BE2C (cell line): ENCODE measurements around the gene ARL14EPL.

Source experiments
- DNase-seq: peaks from one replicate; pipeline ENCODE4 v3.0.0-alpha.2; 2020
- H3K27me3 ChIP-seq: fragments of 250-450 bp; sonication (Bioruptor Pico); 2 replicates; pipeline ENCODE4 v1.5.1; 2020; ENCODE audit warnings: mild to moderate bottlenecking
- H3K36me3 ChIP-seq: fragments of 250-450 bp; sonication (Bioruptor Pico); 2 replicates; pipeline ENCODE4 v1.5.1; 2020; ENCODE audit warnings: mild to moderate bottlenecking
- H3K4me1 ChIP-seq: fragments of 250-450 bp; sonication (Bioruptor Pico); 2 replicates; pipeline ENCODE4 v1.5.1; 2020
- H3K4me3 ChIP-seq: 2 replicates; pipeline ENCODE4 v1.5.1; 2011; ENCODE audit warnings: low read depth, low read length
- H3K9me3 ChIP-seq: fragments of 250-450 bp; sonication (Bioruptor Pico); 2 replicates; pipeline ENCODE4 v1.5.1; 2020
- TF ChIP-seq, protein P1 (sequence below): IDR thresholded peaks from 2 replicates; pipeline ENCODE4 v1.5.1; 2012; ENCODE audit warnings: mild to moderate bottlenecking, low read depth, low read length

The ARL14EPL gene

GRCh38 chr5:115995351-115995750 lies 36.9 kb upstream of the ARL14EPL start:
- TF ChIP-seq, protein P1, sequence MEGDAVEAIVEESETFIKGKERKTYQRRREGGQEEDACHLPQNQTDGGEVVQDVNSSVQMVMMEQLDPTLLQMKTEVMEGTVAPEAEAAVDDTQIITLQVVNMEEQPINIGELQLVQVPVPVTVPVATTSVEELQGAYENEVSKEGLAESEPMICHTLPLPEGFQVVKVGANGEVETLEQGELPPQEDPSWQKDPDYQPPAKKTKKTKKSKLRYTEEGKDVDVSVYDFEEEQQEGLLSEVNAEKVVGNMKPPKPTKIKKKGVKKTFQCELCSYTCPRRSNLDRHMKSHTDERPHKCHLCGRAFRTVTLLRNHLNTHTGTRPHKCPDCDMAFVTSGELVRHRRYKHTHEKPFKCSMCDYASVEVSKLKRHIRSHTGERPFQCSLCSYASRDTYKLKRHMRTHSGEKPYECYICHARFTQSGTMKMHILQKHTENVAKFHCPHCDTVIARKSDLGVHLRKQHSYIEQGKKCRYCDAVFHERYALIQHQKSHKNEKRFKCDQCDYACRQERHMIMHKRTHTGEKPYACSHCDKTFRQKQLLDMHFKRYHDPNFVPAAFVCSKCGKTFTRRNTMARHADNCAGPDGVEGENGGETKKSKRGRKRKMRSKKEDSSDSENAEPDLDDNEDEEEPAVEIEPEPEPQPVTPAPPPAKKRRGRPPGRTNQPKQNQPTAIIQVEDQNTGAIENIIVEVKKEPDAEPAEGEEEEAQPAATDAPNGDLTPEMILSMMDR, result no peak

DNA sequence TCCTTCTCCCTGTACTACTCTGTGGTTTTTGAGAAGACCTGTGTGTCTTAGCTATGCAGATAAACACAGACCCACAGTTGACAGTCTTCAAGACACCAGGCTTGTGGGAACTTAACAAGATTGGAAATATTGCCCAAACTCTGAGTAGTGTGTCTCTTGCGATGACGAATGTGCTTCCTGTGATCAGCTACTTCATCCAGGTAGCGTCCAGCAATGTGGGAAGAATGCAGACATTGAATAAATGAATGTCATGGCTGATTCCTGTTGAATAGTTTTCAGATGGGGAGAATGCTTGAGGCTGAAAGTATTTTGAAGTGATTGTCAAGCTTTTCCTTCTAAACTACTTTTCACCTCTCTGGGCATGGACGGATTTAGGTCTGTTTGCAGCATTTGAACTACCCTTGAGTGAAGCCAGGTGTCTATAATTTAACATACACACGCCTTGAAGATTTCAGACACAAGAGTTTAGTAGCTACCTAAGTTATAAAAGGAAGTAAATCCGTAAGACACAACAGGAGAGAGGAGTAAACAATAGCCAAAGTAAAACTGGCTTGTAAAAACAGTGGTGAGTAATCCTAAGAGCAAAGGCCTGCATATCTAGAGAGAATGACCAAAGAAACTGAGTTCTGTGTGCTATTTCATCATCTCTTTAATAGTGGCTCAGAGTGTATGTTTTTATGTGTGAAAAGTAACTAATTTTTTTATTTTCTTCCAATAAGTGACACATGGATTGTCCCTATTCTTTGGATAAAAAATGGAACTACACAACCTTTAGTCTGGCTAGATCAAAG lies 30.0 kb upstream of the ARL14EPL start:
- H3K4me3 ChIP-seq, result no peak overlapping the region
- no peak for DNase-seq
- no peaks in the 10 kb centered on the region for H3K9me3 ChIP-seq
- TF ChIP-seq, protein P1, result no peak
- H3K27me3 ChIP-seq, result no peaks in the 10 kb centered on the region
- no peaks in the 10 kb centered on the region for H3K36me3 ChIP-seq
- no peaks in the 10 kb centered on the region for H3K4me1 ChIP-seq

More at GRCh38 chr5:115995351-115995750, 36.9 kb upstream of the ARL14EPL start:
- H3K36me3 ChIP-seq, result no peaks in the 10 kb centered on the region
- H3K4me3 ChIP-seq, result no peak overlapping the region
- DNase-seq, result no peak
- peaks cover 16% of the 10 kb centered on the region for H3K27me3 ChIP-seq
- H3K9me3 ChIP-seq, result no peaks in the 10 kb centered on the region
- H3K4me1 ChIP-seq, result no peaks in the 10 kb centered on the region

DNA sequence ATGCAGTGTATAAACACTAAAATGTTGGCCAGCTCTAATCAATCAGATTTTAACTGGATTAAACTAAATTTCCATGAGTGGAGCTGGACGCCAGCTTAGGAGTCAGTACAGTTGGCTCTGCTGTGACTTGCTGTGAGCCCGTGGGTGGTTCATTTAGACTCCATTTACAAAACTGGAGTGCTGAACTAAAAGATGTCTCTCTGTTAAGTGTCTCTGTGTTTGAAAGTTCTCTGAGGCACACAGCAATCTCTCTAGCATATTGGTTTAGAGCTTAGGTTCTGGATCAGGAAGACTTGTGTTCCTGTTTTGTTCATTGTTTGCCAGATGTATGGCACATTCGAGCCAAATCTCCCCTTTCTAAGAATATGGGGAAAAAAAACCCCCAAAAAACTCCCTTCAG lies 28.0 kb upstream of the ARL14EPL start:
- H3K36me3 ChIP-seq, result no peaks in the 10 kb centered on the region
- no peaks in the 10 kb centered on the region for H3K27me3 ChIP-seq
- H3K4me1 ChIP-seq, result no peaks in the 10 kb centered on the region
- no peak for DNase-seq
- H3K4me3 ChIP-seq, result no peak overlapping the region
- H3K9me3 ChIP-seq, result no peaks in the 10 kb centered on the region
- TF ChIP-seq, protein P1, result no peak

DNA sequence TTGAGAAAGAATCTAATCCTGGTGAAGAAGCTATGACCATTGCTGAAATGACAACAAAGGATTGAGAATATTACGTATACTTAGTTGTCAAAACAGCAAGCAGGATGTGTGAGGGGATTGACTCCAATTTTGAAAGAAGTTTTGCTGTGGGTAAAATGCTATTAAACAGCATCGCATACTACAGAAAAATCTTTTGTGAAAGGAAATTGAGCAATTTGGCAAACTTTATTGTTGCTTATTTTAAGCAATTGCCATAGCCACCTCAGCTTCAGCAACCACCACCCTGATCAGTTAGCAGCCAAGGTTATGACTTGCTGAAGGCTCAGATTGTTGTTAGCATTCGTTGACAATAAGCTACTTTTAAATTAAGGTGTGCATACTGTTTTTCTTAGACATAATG lies 22.5 kb upstream of the ARL14EPL start:
- Histone ChIP-seq H3K27me3 (no peaks in the 10 kb centered on the region), H3K36me3 (no peaks in the 10 kb centered on the region), H3K4me3 (no peak overlapping the region), H3K9me3 (no peaks in the 10 kb centered on the region), H3K4me1 (no peaks in the 10 kb centered on the region)
- no peak for DNase-seq
- TF ChIP-seq, protein P1, result no peak

DNA sequence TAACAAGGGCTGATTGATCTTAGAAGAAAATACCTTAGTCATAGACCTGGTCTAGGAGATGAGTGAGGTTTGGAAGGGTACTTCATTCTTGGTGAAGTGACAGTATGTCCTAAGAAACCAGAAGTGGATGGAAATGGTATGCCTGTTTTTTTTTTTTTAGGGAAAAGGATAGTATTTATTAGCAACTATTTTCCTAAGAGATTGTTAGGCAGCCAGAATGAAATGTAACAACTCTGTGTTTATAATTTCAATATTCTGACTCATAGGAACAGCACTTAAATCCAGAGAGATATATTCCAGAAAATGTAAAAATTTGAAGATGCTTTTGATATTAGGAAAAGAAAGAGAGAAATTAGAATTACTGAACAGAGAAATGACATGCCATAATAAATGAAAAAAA lies 21.2 kb upstream of the ARL14EPL start:
- Histone ChIP-seq H3K36me3 (no peaks in the 10 kb centered on the region), H3K27me3 (no peaks in the 10 kb centered on the region), H3K4me1 (no peaks in the 10 kb centered on the region), H3K9me3 (no peaks in the 10 kb centered on the region), H3K4me3 (no peak overlapping the region)
- TF ChIP-seq, protein P1, result no peak
- no peak for DNase-seq

GRCh38 chr5:116013207-116013785 lies 19.0 kb upstream of the ARL14EPL start:
- no peak for DNase-seq
- Histone ChIP-seq H3K9me3 (no peaks in the 10 kb centered on the region), H3K4me3 (no peak overlapping the region), H3K36me3 (no peaks in the 10 kb centered on the region), H3K27me3 (no peaks in the 10 kb centered on the region), H3K4me1 (no peaks in the 10 kb centered on the region)
- TF ChIP-seq, protein P1, result no peak
